ENCODE data around the gene PODN.

- TF ChIP-seq CTCF (IDR thresholded peaks at IDR 0.05; ENCODE audit: extremely low read depth in 1 of 2, insufficient read depth in 1 of 2, low read depth in 1 of 2, low read length in 2 of 2) (no peak), POLR2AphosphoS5 (IDR thresholded peaks at IDR 0.05; ENCODE audit: insufficient read depth, low read depth, low read length) (no peak)
Observed at GRCh38 chr1:53080041-53080440, 18.0 kb downstream of the PODN start.
